CD4-positive, alpha-beta T cell treated with Interleukin-15 for 4 hours (primary cell): Measurements from ENCODE around the gene CRACR2A.

Experiments used
- DNase-seq: peaks from one replicate; pipeline ENCODE4 v3.0.0-alpha.2; 2020; ENCODE audit warnings: low spot score

The CRACR2A gene

GRCh38 chr12:3565985-3566384, 186.9 kb downstream of the CRACR2A start:
- DNase-seq = no peak
